H9 (cell line): Measurements from ENCODE around the gene CD48. TPM values are rescaled to one million over a fixed set of nuclear protein-coding genes. Genes with fewer than 3 reads are reported as not detected.

ENCODE experiments used
- DNase-seq: peaks from one replicate; pipeline ENCODE4 v3.0.0-alpha.2; 2017
- H2AFZ ChIP-seq: one replicate; pipeline ENCODE4 v1.6.1; 2013; ENCODE audit warnings: mild to moderate bottlenecking, low read length, control low read depth, moderate library complexity
- H2AK5ac ChIP-seq: 2 replicates; pipeline ENCODE4 v1.6.1; 2013; ENCODE audit warnings: low read length, control low read depth, mixed read lengths; ENCODE audit not compliant: insufficient read length
- H2BK120ac ChIP-seq: one replicate; pipeline ENCODE4 v1.6.1; 2013; ENCODE audit warnings: low read depth, mild to moderate bottlenecking, low read length, control low read depth, inconsistent platforms; ENCODE audit not compliant: poor library complexity, severe bottlenecking
- H2BK12ac ChIP-seq: 2 replicates; pipeline ENCODE4 v1.6.1; 2013; ENCODE audit warnings: low read length, control low read depth, mixed read lengths, low read depth; ENCODE audit not compliant: insufficient read length
- H2BK15ac ChIP-seq: 2 replicates; pipeline ENCODE4 v1.6.1; 2013; ENCODE audit warnings: low read depth, low read length, control low read depth
- H2BK20ac ChIP-seq: one replicate; pipeline ENCODE4 v1.6.1; 2013; ENCODE audit warnings: low read depth, mild to moderate bottlenecking, low read length, control low read depth, inconsistent platforms; ENCODE audit not compliant: poor library complexity, severe bottlenecking
- H2BK5ac ChIP-seq: 2 replicates; pipeline ENCODE4 v1.6.1; 2013; ENCODE audit warnings: low read length, control low read depth, mixed read lengths; ENCODE audit not compliant: insufficient read length
- H3K14ac ChIP-seq: 2 replicates; pipeline ENCODE4 v1.6.1; 2013; ENCODE audit warnings: low read length, control low read depth; ENCODE audit not compliant: insufficient read depth
- H3K18ac ChIP-seq: 2 replicates; pipeline ENCODE4 v1.6.1; 2013; ENCODE audit warnings: low read depth, mild to moderate bottlenecking, mixed read lengths, low read length, control low read depth; ENCODE audit not compliant: insufficient read length
- H3K23ac ChIP-seq: 2 replicates; pipeline ENCODE4 v1.6.1; 2013; ENCODE audit warnings: low read length, control low read depth, mixed read lengths, low read depth; ENCODE audit not compliant: insufficient read length
- H3K23me2 ChIP-seq: 2 replicates; pipeline ENCODE4 v1.6.1; 2013; ENCODE audit warnings: low read depth, mild to moderate bottlenecking, mixed read lengths, low read length, control low read depth; ENCODE audit not compliant: insufficient read length, poor library complexity, severe bottlenecking
- H3K27ac ChIP-seq: 2 replicates; pipeline ENCODE4 v1.5.1; 2013; ENCODE audit warnings: low read length, control low read depth, mixed read lengths, low read depth; ENCODE audit not compliant: insufficient read length
- H3K27me3 ChIP-seq: 2 replicates; pipeline ENCODE4 v1.6.1; 2013; ENCODE audit warnings: low read length, control low read depth, inconsistent platforms; ENCODE audit not compliant: insufficient read depth
- H3K4ac ChIP-seq: 2 replicates; pipeline ENCODE4 v1.6.1; 2013; ENCODE audit warnings: low read depth, mild to moderate bottlenecking, control low read depth, inconsistent platforms, low read length, moderate library complexity
- H3K4me1 ChIP-seq: 2 replicates; pipeline ENCODE4 v1.6.1; 2013; ENCODE audit warnings: low read length, control low read depth, inconsistent platforms; ENCODE audit not compliant: insufficient read depth
- H3K4me2 ChIP-seq: 2 replicates; pipeline ENCODE4 v1.6.1; 2013; ENCODE audit warnings: low read length, control low read depth, mixed read lengths; ENCODE audit not compliant: insufficient read length, insufficient read depth
- H3K56ac ChIP-seq: 2 replicates; pipeline ENCODE4 v1.6.1; 2013; ENCODE audit warnings: low read depth, mild to moderate bottlenecking, mixed read lengths, low read length, control low read depth; ENCODE audit not compliant: insufficient read length
- H3K79me1 ChIP-seq: 2 replicates; pipeline ENCODE4 v1.6.1; 2013; ENCODE audit warnings: low read depth, mild to moderate bottlenecking, moderate library complexity, low read length, control low read depth, inconsistent platforms; ENCODE audit not compliant: insufficient read depth, poor library complexity, severe bottlenecking
- H3K79me2 ChIP-seq: 2 replicates; pipeline ENCODE4 v1.6.1; 2013; ENCODE audit warnings: low read length, control low read depth, inconsistent platforms; ENCODE audit not compliant: insufficient read depth
- H3K9ac ChIP-seq: 2 replicates; pipeline ENCODE4 v1.6.1; 2013; ENCODE audit warnings: low read length, control low read depth, mixed read lengths; ENCODE audit not compliant: insufficient read length; ENCODE audit errors: extremely low read depth
- H3K9me3 ChIP-seq: one replicate; pipeline ENCODE4 v1.6.1; 2013; ENCODE audit warnings: low read depth, low read length, inconsistent platforms; ENCODE audit not compliant: control insufficient read depth
- H3T11ph ChIP-seq: one replicate; pipeline ENCODE4 v1.6.1; 2013; ENCODE audit warnings: mild to moderate bottlenecking, low read length, control low read depth, inconsistent platforms
- H4K20me1 ChIP-seq: one replicate; pipeline ENCODE4 v1.6.1; 2013; ENCODE audit not compliant: control insufficient read depth, insufficient read length, insufficient read depth
- H4K5ac ChIP-seq: 2 replicates; pipeline ENCODE4 v1.6.1; 2013; ENCODE audit warnings: low read depth, mild to moderate bottlenecking, mixed read lengths, low read length, control low read depth; ENCODE audit not compliant: insufficient read length
- H4K8ac ChIP-seq: replicated peaks from 2 replicates; pipeline ENCODE4 v1.6.1; 2013; ENCODE audit warnings: low read length, control low read depth, mixed read lengths, low read depth; ENCODE audit not compliant: insufficient read length
- H4K91ac ChIP-seq: 2 replicates; pipeline ENCODE4 v1.6.1; 2013; ENCODE audit warnings: low read depth, mild to moderate bottlenecking, moderate library complexity, mixed read lengths, low read length, control low read depth; ENCODE audit not compliant: insufficient read length
- H3K27ac Mint-ChIP-seq, 3 experiments: 2 replicates in 2 of 3; 3 replicates in 1 of 3; pipeline ENCODE4 v1.8.0; 2020 to 2021; ENCODE audit warnings: mixed read lengths in 3 of 3, mild to moderate bottlenecking in 1 of 3, moderate library complexity in 1 of 3
- H3K27me3 Mint-ChIP-seq: 2 replicates; pipeline ENCODE4 v1.8.0; 2021; ENCODE audit warnings: low read depth, mild to moderate bottlenecking, moderate library complexity, mixed read lengths
- H3K36me3 Mint-ChIP-seq, 3 experiments: 2 replicates in 2 of 3; 3 replicates in 1 of 3; pipeline ENCODE4 v1.8.0; 2020 to 2021; ENCODE audit warnings: low read depth in 3 of 3, mixed read lengths in 3 of 3; ENCODE audit not compliant: insufficient read depth in 1 of 3
- H3K4me1 Mint-ChIP-seq, 2 experiments: 2 replicates each; pipeline ENCODE4 v1.8.0; 2020; ENCODE audit warnings: mixed read lengths in 2 of 2
- H3K4me3 Mint-ChIP-seq, 2 experiments: 2 replicates in 1 of 2; 3 replicates in 1 of 2; pipeline ENCODE4 v1.8.0; 2020 to 2021; ENCODE audit warnings: mild to moderate bottlenecking in 2 of 2, mixed read lengths in 2 of 2, moderate library complexity in 1 of 2
- H3K9me3 Mint-ChIP-seq, 2 experiments: 2 replicates in 1 of 2; 3 replicates in 1 of 2; pipeline ENCODE4 v1.8.0; 2020; ENCODE audit warnings: mild to moderate bottlenecking in 2 of 2, mixed read lengths in 2 of 2, moderate library complexity in 1 of 2
- CTCF ChIP-seq: fragments of 200-600 bp; sonication (generic); conservative IDR thresholded peaks from 3 replicates; pipeline ENCODE4 v1.8.0; 2021; ENCODE audit warnings: antibody characterized with exemption, mild to moderate bottlenecking
- total RNA-seq: library from RNA; stranded (reverse); gene quantifications from 2 replicates; pipeline ENCODE4 v1.2.1, GENCODE V29; 2021

Gene CD48
- total RNA-seq, 1 experiment from 2014 or later, result not detected

GRCh38 chr1:160644399-160644798 is 67.2 kb downstream of the CD48 start:
- no peak for DNase-seq
- Histone ChIP-seq H3K18ac (no peak overlapping the region), H2BK5ac (no peak overlapping the region), H2BK12ac (no peak overlapping the region), H3K56ac (no peak overlapping the region), H3K27ac (no peak overlapping the region), H2AFZ (no peak overlapping the region), H2BK120ac (no peak overlapping the region), H3K23ac (no peak overlapping the region), H4K5ac (no peak overlapping the region), H2BK20ac (no peak overlapping the region), H3K23me2 (no peaks in the 10 kb centered on the region), H3K4me1 (no peaks in the 10 kb centered on the region), H3K4ac (no peak overlapping the region), H4K20me1 (no peaks in the 10 kb centered on the region), H2BK15ac (no peak overlapping the region), H2AK5ac (no peak overlapping the region), H3K14ac (no peak overlapping the region), H3K9ac (no peak overlapping the region), H3K9me3 (no peaks in the 10 kb centered on the region), H4K8ac (no peak overlapping the region), H3K4me2 (no peak overlapping the region), H3K79me1 (no peaks in the 10 kb centered on the region), H4K91ac (no peak overlapping the region), H3K27me3 (no peaks in the 10 kb centered on the region), H3K79me2 (no peaks in the 10 kb centered on the region), H3T11ph (no peak overlapping the region)
- H3K4me3 Mint-ChIP-seq, result no peak overlapping the region
- no peaks in the 10 kb centered on the region; a peak in 1 of 7 replicates for H3K36me3 Mint-ChIP-seq
- H3K4me1 Mint-ChIP-seq, result no peaks in the 10 kb centered on the region
- H3K27me3 Mint-ChIP-seq, result peaks cover 6% of the 10 kb centered on the region; the same call in 1 of the 2 replicates
- no peak overlapping the region for H3K27ac Mint-ChIP-seq
- no peaks in the 10 kb centered on the region; a peak in 1 of 5 replicates for H3K9me3 Mint-ChIP-seq
- no peak for TF ChIP-seq CTCF
